Measurements from ENCODE around the gene SULT1A1.
"Not testable (repeated sequence)": the region's sequence is repeated elsewhere in the genome, so short reads cannot be mapped to it uniquely, and the experiment has no call there.

SULT1A1 gene

GRCh38 chr16:28609631-28610594 is at the start of gene SULT1A1:
SULT1A1 (minus strand) TSS chr16:28610044; CDS start chr16:28608855, 1,189 bp downstream.
- no peak for DNase-seq (ENCODE audit: low spot score in 2 of 2)
- no peaks in the 10 kb centered on the region for H3K27me3 Mint-ChIP-seq
- H3K27ac Mint-ChIP-seq: no peak within 1 kb of the TSS
- H3K36me3 Mint-ChIP-seq: no peaks in the 10 kb centered on the region
- no peaks in the 10 kb centered on the region for H3K9me3 Mint-ChIP-seq
- no peak for ATAC-seq (ENCODE audit: low read depth)
- H3K4me1 Mint-ChIP-seq: peaks cover 3% of the 10 kb centered on the region
- no peak within 1 kb of the TSS for H3K4me3 Mint-ChIP-seq

GRCh38 chr16:28639959-28640358 is 30.1 kb upstream of the SULT1A1 start:
- not testable (repeated sequence) for H3K27ac Mint-ChIP-seq; H3K36me3 Mint-ChIP-seq; H3K4me3 Mint-ChIP-seq; H3K4me1 Mint-ChIP-seq; ATAC-seq (ENCODE audit: low read depth); DNase-seq (ENCODE audit: low spot score in 2 of 2); H3K9me3 Mint-ChIP-seq; H3K27me3 Mint-ChIP-seq

GRCh38 chr16:28638359-28638758 is 28.5 kb upstream of the SULT1A1 start:
- H3K4me3 Mint-ChIP-seq; DNase-seq (ENCODE audit: low spot score in 2 of 2); H3K36me3 Mint-ChIP-seq; H3K9me3 Mint-ChIP-seq; H3K4me1 Mint-ChIP-seq; ATAC-seq (ENCODE audit: low read depth); H3K27ac Mint-ChIP-seq; H3K27me3 Mint-ChIP-seq: not testable (repeated sequence)

- not testable (repeated sequence) for H3K36me3 Mint-ChIP-seq; H3K4me3 Mint-ChIP-seq; H3K27ac Mint-ChIP-seq; DNase-seq (ENCODE audit: low spot score in 2 of 2); H3K27me3 Mint-ChIP-seq; H3K9me3 Mint-ChIP-seq; H3K4me1 Mint-ChIP-seq; ATAC-seq (ENCODE audit: low read depth)
Observed at GRCh38 chr16:28637765-28638164, 27.9 kb upstream of the SULT1A1 start, which contains the start of gene NPIPB8. NPIPB8 (plus strand) TSS chr16:28638065; CDS start chr16:28638361, 296 bp downstream.

GRCh38 chr16:28636093-28636823 is 26.4 kb upstream of the SULT1A1 start:
- H3K4me1 Mint-ChIP-seq; H3K9me3 Mint-ChIP-seq; H3K27ac Mint-ChIP-seq; H3K27me3 Mint-ChIP-seq; ATAC-seq (ENCODE audit: low read depth); H3K4me3 Mint-ChIP-seq; H3K36me3 Mint-ChIP-seq; DNase-seq (ENCODE audit: low spot score in 2 of 2): not testable (repeated sequence)

GRCh38 chr16:28630905-28631304 is 21.1 kb upstream of the SULT1A1 start:
- not testable (repeated sequence) for H3K4me3 Mint-ChIP-seq; H3K27ac Mint-ChIP-seq; H3K4me1 Mint-ChIP-seq; H3K36me3 Mint-ChIP-seq; ATAC-seq (ENCODE audit: low read depth); H3K9me3 Mint-ChIP-seq; H3K27me3 Mint-ChIP-seq; DNase-seq (ENCODE audit: low spot score in 2 of 2)

- Mint-ChIP-seq H3K36me3 (no peaks in the 10 kb centered on the region), H3K9me3 (no peaks in the 10 kb centered on the region), H3K27me3 (peaks cover 5% of the 10 kb centered on the region), H3K4me1 (peaks cover 8% of the 10 kb centered on the region), H3K27ac (no peak overlapping the region), H3K4me3 (peak overlapping the region; percentile 82)
- DNase-seq (ENCODE audit: low spot score in 2 of 2) (peak; percentile 55 to 62), ATAC-seq (ENCODE audit: low read depth) (peak; percentile 96)
Observed at GRCh38 chr16:28623172-28623711, 13.4 kb upstream of the SULT1A1 start.

- not testable (repeated sequence) for H3K9me3 Mint-ChIP-seq; H3K27me3 Mint-ChIP-seq; H3K27ac Mint-ChIP-seq; ATAC-seq (ENCODE audit: low read depth); DNase-seq (ENCODE audit: low spot score in 2 of 2); H3K36me3 Mint-ChIP-seq
- Mint-ChIP-seq H3K4me1 (peaks cover 12% of the 10 kb centered on the region), H3K4me3 (peak overlapping the region; percentile 82)
Observed at GRCh38 chr16:28622532-28623171, 12.8 kb upstream of the SULT1A1 start.

- no peaks in the 10 kb centered on the region for H3K9me3 Mint-ChIP-seq
- peaks cover 2% of the 10 kb centered on the region for H3K27me3 Mint-ChIP-seq
- peaks cover 16% of the 10 kb centered on the region for H3K4me1 Mint-ChIP-seq
- no peak overlapping the region for H3K27ac Mint-ChIP-seq
- peak overlapping the region; percentile 2 for H3K4me3 Mint-ChIP-seq
- DNase-seq (ENCODE audit: low spot score in 2 of 2): no peak
- H3K36me3 Mint-ChIP-seq: no peaks in the 10 kb centered on the region
- no peak for ATAC-seq (ENCODE audit: low read depth)
Observed at GRCh38 chr16:28621481-28622155, 11.8 kb upstream of the SULT1A1 start.

GRCh38 chr16:28620316-28620715 is 10.5 kb upstream of the SULT1A1 start:
- H3K4me3 Mint-ChIP-seq; H3K27ac Mint-ChIP-seq; H3K9me3 Mint-ChIP-seq; H3K27me3 Mint-ChIP-seq; H3K36me3 Mint-ChIP-seq; ATAC-seq (ENCODE audit: low read depth); DNase-seq (ENCODE audit: low spot score in 2 of 2): not testable (repeated sequence)
- H3K4me1 Mint-ChIP-seq: peaks cover 22% of the 10 kb centered on the region

- no peaks in the 10 kb centered on the region for H3K36me3 Mint-ChIP-seq
- no peaks in the 10 kb centered on the region for H3K9me3 Mint-ChIP-seq
- H3K27me3 Mint-ChIP-seq: no peaks in the 10 kb centered on the region
- DNase-seq (ENCODE audit: low spot score in 2 of 2) (no peak), ATAC-seq (ENCODE audit: low read depth) (no peak)
- peak overlapping the region; percentile 37 for H3K4me3 Mint-ChIP-seq
- no peak overlapping the region for H3K27ac Mint-ChIP-seq
- H3K4me1 Mint-ChIP-seq: peaks cover 19% of the 10 kb centered on the region
Observed at GRCh38 chr16:28617874-28618273, 8.0 kb upstream of the SULT1A1 start.

- ATAC-seq (ENCODE audit: low read depth): no peak
- no peak overlapping the region for H3K4me3 Mint-ChIP-seq
Observed at GRCh38 chr16:28616636-28617035, 6.8 kb upstream of the SULT1A1 start.

GRCh38 chr16:28616224-28616577 is 6.4 kb upstream of the SULT1A1 start:
- not testable (repeated sequence) for H3K27me3 Mint-ChIP-seq; H3K9me3 Mint-ChIP-seq; H3K4me3 Mint-ChIP-seq; DNase-seq (ENCODE audit: low spot score in 2 of 2); ATAC-seq (ENCODE audit: low read depth); H3K36me3 Mint-ChIP-seq
- peak overlapping the region; percentile 24 for H3K27ac Mint-ChIP-seq
- peaks cover 14% of the 10 kb centered on the region for H3K4me1 Mint-ChIP-seq

More at GRCh38 chr16:28616636-28617035, 6.8 kb upstream of the SULT1A1 start:
- no peak overlapping the region for H3K27ac Mint-ChIP-seq
- H3K9me3 Mint-ChIP-seq: no peaks in the 10 kb centered on the region
- no peak for DNase-seq (ENCODE audit: low spot score in 2 of 2)
- no peaks in the 10 kb centered on the region for H3K27me3 Mint-ChIP-seq
- H3K36me3 Mint-ChIP-seq: no peaks in the 10 kb centered on the region
- peaks cover 14% of the 10 kb centered on the region for H3K4me1 Mint-ChIP-seq

Measured in memory B cell (primary cell).